GM18951 (cell line): ENCODE data around the gene CEP112.

Experiments used
- POLR2A ChIP-seq: IDR thresholded peaks from 4 replicates; pipeline ENCODE4 v1.6.1; 2011; ENCODE audit warnings: mild to moderate bottlenecking; ENCODE audit not compliant: insufficient read length, insufficient read depth; ENCODE audit errors: extremely low read depth
- in situ Hi-C: fragments of 300-500 bp; cut with MboI; formaldehyde crosslinking; loops from one replicate; pipeline ENCODE4 v1.12.0; 2022; ENCODE audit warnings: low sequenced_read_pairs, mixed read lengths, inconsistent platforms; ENCODE audit not compliant: unreplicated experiment

Gene CEP112

DNA sequence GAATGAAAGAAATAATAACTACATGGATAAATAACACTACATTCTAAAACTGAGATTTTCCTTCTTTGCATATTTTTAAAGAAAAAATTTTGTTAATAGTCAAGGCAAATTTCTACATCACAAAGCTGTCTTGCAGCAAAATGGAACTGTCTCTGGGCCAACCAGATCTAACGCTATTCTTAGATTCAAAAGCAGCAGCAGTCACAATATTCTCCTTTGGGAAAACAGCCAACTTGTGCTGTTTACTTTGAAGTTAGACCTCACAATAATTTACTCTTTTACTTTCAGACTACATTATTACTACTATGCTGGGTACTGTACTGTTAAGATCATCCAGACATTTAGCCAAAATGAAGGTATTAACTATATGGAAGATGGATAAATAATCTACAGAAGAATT lies 189.1 kb downstream of the CEP112 start:
- in situ Hi-C loops = no loop called here
- TF ChIP-seq POLR2A = no peak

DNA sequence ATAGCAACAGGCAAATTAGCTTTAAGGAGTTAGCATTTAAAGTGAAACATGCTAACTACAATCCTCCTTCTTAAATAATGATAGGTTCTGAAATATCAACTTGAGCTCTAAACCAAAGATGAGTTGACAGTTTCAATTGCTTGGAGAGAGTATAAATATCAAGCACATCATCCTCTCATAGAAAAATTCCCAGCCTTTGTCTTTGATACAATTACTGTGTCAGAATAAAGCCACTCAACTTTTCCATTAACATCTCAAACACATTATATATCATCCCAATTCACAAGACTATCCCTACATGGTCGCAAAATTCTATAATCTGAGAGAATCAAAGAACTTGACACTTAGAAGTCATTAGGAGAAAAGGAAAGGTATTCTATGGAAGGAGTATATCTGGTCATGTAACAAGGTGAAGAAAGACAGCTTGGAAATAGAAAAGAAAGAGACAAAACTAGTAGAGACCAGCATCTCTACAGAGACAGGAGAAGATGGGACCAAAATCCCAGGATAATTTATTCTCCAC lies 189.8 kb downstream of the CEP112 start:
- no peak for TF ChIP-seq POLR2A
- in situ Hi-C loops = no loop called here

DNA sequence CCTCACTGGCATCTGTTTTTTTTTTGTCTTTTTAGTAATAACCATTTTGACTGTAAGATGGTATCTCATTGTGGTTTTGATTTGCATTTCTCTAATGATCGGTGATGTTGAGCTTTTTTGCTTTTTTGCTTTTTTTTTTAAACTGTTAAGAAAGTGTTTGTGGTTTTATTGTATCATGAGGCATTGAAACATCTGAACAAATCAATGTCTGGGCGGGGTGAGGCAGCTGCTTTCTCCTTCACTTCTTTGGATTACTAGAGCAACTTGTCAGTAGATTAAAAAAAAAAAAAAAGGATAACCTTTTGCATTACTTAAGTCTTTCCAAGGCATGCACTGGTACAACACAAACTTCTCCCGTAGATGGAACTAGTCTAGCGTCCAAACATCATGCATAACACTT lies 191.7 kb downstream of the CEP112 start:
- in situ Hi-C loops = no loop called here

DNA sequence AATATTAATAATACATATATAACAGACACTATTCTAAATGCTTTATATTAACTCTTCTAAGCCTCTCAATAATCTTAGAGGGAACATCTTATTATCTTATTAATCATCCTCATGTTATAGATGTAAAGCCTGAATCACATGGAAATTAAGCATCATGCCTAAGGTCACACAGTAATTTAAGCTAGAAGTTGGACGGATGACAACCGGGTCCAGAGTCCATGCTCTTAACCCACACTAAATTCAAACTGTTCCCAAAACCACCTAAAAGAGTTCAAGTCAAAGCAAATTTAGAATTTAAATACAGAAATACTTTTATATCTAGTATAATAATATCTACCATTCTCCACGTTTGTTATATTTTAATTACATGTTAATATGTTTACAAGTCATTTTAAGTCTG lies 193.3 kb downstream of the CEP112 start:
- in situ Hi-C loops = no loop called here
- TF ChIP-seq POLR2A = no peak

More for the DNA sequence above, 191.7 kb downstream of the CEP112 start:
- no peak for TF ChIP-seq POLR2A

DNA sequence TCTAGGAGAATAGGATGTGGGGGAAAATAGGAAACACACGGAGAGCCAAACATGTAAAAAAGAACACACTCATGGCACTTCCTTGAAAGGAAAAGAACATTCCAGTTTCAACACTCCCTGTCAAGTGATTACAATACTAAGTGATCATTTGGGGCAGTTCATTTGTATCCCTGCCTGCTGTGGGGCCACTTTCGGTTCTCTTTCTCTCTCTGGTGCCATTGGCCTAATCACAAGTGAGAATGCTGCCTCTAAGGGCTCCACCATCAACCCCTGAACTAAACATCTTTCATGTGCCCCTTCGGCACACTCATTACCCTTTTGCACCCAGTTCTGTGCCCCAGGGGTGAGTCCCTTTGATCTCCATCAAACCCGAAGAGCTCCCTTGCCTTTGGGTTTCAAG lies 197.3 kb downstream of the CEP112 start:
- in situ Hi-C loops = no loop called here
- TF ChIP-seq POLR2A = no peak

DNA sequence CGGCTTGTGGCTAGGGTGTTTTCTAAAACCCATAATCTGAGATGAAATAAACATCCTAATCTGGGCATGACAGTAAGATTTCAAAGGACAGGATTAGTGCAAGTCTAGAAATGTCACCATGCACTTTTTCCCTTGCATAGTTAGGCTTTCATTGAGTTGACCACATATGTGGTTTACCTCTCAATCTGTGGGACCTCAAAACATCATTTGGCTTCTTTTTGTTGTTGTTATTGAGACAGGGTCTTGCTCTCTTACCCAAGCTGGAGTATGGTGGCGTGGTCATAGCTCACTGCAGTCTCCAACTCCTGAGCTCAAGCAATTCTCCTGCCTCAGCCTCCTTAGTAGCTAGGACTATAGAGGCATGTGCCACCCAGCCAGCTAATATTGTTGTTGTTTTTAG lies 197.8 kb downstream of the CEP112 start:
- in situ Hi-C loops = no loop called here
- no peak for TF ChIP-seq POLR2A

DNA sequence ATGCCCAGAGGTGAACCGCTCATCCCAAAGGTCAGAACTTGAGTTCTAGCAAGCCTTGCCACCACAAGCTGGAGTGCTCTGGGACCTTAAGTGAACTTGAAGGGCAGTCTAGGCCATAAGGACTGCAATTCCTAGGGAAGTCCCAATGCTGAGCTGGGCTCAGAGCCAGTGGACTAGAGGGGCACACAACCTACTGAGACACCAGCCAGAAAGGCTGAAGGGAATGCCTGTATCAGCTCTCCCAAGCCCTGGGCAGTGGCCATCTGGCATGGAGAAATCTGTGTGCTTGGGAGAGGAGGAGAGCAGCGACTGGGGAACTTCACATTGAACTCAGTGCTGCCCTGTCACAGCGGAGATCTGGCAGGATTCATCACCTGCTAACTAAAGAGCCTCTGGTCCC lies 201.3 kb downstream of the CEP112 start:
- in situ Hi-C loops = no loop called here
- TF ChIP-seq POLR2A = no peak

DNA sequence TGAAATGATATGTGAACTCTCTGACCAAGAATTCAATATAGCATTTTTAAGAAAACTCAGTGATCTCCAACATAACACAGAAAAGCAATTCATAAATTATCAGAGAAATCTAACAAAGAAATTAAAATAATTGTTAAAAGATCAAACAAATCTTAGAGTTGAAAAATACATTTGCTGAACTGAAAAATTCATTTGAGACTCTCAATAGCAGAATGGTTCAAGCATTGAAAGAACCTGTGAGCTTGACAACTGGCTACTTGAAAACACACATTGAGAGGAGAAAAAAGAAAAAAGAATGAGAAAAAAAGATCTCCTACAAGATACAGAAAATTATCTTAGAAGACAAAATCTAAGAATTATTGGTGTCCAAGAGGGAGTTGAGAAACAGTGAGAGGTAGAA lies 203.5 kb downstream of the CEP112 start:
- in situ Hi-C loops = no loop called here
- TF ChIP-seq POLR2A = no peak

DNA sequence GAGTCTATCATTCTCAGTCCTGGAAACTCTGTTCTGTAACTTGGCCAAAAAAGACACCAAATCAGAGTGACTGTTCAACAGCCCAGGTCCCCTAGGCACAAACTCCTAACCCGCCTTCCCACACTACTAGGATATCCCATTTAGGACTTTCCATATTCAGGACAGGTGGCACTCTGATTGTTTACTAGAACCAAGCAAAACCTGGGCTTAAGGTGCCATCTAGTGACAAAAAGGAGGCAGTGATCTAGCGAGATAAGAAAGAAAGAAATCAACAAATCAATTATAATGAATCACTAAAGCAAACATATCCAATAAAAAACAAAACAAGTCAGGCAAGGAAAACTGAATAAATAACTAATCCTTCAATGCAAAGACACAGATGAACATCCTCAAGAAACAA lies 203.9 kb downstream of the CEP112 start:
- in situ Hi-C loops = no loop called here
- TF ChIP-seq POLR2A = no peak

DNA sequence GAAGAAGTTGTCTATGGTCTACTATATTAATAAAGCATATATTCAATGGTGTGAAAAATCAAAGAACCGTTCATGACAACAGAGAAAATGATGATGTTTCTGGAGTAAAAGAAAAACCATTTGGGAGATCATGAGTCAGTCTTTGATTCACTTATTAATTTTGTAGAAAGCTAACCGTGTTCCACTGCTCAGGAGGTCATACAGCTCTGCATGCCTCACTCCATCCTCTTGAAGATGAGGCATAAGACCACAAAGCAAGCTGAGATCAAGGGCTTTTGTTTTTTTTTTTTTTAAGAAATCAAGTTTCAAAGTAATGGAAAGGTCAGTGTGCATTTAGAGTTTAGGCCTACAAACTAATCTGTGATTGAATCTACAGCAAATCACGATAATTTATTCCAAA lies 206.4 kb downstream of the CEP112 start:
- TF ChIP-seq POLR2A = no peak
- in situ Hi-C loops = no loop called here

DNA sequence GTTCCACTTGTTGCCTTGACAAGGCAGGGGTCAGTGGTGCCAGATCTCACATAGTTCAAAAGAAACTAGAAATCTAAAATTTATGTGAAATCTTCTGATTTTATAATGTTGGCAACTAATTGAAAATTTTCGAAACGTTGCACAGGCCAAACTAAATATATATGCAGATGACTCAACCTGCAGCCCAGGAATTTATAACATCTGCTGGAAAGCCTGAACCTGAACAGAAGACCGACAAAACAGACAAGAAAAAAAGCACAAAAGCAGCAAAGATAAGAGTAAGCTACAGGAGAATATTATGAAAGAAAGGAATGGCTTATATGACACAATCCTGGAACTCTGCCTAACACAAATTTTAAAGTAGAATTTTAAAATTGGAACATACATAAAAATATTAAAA lies 207.6 kb downstream of the CEP112 start:
- no peak for TF ChIP-seq POLR2A
- in situ Hi-C loops = no loop called here

DNA sequence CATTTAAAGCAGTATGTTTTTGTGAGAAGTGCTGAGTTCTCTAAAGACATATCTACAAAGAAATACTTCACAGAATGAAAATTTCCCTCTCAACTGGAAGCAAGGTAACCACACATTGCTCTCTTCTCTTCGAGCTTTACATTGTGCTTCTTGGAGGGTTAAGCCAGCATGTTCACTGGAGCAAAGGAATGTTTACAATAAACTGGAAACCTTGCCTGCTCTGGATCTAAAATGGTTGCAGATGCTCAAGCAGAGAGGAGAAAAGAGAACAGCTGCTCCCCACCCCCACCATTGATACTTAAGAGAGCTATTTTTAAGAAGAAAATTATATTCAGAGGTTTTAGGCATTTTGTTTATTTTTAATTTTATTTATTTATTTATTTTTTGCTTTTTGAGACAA lies 213.1 kb downstream of the CEP112 start:
- in situ Hi-C loops = no loop called here
- no peak for TF ChIP-seq POLR2A

DNA sequence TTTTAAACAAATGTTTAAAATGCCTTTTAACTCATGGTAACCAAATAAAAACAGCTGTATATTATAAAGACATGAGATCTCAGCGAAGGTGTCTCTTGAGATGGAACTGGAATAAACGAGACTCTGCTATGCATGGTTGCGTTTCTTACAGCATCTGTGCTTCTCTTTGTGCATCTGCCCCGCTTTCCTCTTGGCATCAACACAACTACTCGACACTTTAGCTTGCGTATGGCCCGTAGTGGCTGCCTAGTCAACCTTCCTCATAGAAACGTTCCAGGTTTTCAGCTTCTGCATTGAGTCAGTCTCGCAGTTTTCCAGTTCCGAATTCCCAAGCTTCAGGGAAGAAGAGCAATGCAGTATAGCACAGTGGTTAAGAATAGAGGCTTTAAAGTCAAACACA lies 214.9 kb downstream of the CEP112 start:
- in situ Hi-C loops = no loop called here
- no peak for TF ChIP-seq POLR2A

DNA sequence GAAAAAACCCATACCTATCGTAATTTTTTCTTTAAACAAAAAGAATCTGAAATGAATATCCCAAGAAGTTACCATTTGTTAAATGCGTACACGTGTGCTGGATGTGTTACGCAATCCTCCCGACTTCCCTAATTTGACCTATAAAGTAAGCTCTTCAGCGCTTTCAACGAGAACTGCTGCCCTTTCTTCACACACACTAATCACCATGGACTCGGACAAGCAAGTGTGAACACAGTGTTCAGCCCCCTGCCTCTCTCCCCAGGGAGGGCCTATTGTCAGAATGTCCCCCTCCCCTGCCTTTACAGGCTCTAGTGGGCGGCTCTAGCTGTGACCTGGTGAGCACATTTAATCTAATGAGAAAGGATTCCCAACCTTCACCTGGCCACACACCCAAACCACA lies 216.1 kb downstream of the CEP112 start:
- TF ChIP-seq POLR2A = no peak
- in situ Hi-C loops = no loop called here

DNA sequence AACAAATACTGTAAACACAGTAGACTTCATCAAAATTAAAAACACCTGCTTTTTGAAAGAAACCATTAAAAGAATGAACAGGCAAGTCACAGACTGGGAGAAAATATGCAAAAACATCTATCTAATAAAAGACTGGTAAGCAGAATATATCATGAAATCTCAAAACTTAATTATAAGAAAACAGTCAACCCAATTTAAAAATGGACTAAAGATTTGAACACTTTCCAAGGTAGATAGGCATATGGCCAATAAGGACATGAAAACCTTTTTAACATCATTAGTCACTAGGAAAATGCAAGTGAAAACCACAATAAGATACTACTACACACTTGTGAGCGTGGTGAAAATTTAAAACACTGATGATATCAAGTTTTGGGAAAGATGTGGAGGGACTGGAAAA lies 218.7 kb downstream of the CEP112 start:
- TF ChIP-seq POLR2A = no peak
- in situ Hi-C loops = no loop called here

DNA sequence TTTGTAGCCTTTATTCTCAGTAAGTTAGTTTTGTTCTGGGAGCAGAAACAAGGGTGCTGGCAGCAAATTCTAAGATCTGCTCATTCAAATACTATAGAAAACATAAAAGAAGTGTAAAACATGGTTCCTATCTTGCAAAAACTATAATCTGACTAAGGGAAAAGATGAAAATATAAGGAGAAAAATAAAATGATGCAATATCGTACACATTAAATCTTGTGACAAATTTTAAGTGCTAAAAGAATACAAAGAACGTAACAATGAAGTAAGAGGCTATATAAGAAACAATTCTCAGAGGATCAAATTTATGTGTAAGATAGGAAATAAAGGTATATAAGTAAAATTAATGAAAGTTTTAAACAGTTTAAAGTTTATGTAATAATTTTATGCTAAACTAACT lies 224.6 kb downstream of the CEP112 start:
- in situ Hi-C loops = no loop called here
- no peak for TF ChIP-seq POLR2A
